Measurements from ENCODE around the gene TAF1B. TPM values are rescaled to one million over a fixed set of nuclear protein-coding genes. Genes with fewer than 3 reads are reported as not detected.
A peak's percentile ranks its signal among the peaks of the same experiment; 100 is the strongest.

The TAF1B gene
- total RNA-seq, 6 experiments from 2014 or later, result 4.8 to 8.1 (median 6.6) TPM

DNA sequence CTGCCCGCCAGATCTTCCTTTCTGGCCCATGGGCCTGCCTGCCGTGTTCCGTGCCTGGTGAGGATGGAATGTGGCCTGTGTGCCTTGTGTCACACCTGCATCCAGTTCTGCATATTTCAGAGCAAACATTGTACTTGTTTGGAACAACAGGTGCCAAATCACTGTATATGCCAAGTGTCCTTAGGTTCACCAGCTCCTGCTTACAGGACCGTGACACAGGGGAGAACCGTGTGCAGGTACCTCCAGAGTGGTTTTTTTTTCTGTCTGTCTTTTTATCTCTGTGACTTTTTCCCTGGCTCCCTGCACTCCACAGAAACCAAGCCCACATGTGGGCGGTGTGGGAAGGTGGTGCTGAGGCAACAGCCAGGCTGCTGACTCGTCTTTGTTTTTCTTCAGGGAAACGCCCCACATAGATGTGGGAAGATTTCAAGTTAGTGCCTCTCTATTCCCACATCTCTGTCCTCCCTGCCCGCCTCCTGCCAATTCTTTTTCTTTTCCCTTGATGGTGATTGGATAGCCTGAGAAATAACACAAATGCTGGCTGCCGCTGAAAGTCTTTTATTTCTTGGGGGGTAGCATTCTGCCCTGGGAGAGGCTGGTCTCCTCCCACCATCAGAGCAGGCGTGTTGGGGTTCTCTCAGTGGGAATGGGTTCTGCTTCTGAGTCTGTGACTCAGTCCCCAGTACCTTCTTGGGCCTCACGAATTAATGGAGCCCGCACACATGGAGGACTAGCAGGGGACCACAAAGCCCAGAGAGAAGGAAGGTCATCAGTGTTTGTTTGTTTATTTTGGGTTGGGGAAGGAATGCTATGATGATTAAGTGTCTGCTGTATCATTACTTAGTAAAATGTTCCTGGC lies 129.6 kb downstream of the TAF1B start:
- TF ChIP-seq, protein P1, sequence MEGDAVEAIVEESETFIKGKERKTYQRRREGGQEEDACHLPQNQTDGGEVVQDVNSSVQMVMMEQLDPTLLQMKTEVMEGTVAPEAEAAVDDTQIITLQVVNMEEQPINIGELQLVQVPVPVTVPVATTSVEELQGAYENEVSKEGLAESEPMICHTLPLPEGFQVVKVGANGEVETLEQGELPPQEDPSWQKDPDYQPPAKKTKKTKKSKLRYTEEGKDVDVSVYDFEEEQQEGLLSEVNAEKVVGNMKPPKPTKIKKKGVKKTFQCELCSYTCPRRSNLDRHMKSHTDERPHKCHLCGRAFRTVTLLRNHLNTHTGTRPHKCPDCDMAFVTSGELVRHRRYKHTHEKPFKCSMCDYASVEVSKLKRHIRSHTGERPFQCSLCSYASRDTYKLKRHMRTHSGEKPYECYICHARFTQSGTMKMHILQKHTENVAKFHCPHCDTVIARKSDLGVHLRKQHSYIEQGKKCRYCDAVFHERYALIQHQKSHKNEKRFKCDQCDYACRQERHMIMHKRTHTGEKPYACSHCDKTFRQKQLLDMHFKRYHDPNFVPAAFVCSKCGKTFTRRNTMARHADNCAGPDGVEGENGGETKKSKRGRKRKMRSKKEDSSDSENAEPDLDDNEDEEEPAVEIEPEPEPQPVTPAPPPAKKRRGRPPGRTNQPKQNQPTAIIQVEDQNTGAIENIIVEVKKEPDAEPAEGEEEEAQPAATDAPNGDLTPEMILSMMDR (IDR thresholded peaks at IDR 0.05), result no peak
- TF ChIP-seq POLR2A (IDR thresholded peaks at IDR 0.05), result no peak
- no peak for DNase-seq
- intact Hi-C loops (cut with DNase I), result no loop called here
- Histone ChIP-seq H3K27ac (no peak overlapping the region), H3K36me3 (peaks cover 0 to 6% (median 3%) of the 10 kb centered on the region in 4 donors), H3K4me1 (peaks cover 0 to 3% (median 0%) of the 10 kb centered on the region in 4 donors), H3K27me3 (no peaks in the 10 kb centered on the region), H3K9me3 (no peaks in the 10 kb centered on the region), H3K4me3 (no peak overlapping the region)
- WGBS (ENCODE audit: insufficient coverage, low coverage, low lambda C conversion rate, missing lambda C conversion rate), result 64% methylated on average over 9 of the region's 13 CpGs
- ATAC-seq, result peak in 2 of 4 donors; percentile 38 to 40

DNA sequence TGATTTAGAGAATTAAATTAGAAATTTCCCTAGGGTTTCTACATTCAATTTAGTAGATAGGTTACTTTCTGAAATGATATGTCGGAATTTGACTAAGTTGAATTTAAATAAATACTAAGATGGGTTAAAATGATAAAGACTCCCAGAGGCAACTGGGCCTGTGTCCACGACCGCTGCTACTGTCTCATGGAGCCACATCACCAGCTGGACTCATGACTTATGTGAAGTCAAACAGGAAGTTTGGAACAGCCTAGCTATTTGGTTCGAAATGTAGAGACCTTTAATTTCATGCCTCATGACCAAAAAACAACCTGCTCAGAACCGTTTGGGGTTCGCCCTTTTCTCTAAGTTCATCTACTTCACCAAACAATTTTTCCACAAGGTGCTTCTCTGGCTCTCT lies 130.4 kb downstream of the TAF1B start:
- Histone ChIP-seq H3K4me1 (peaks cover 0 to 3% (median 0%) of the 10 kb centered on the region in 4 donors), H3K27ac (no peak overlapping the region), H3K36me3 (peaks cover 0 to 6% (median 3%) of the 10 kb centered on the region in 4 donors), H3K4me3 (no peak overlapping the region), H3K9me3 (no peaks in the 10 kb centered on the region), H3K27me3 (no peaks in the 10 kb centered on the region)
- WGBS (ENCODE audit: insufficient coverage, low coverage, low lambda C conversion rate, missing lambda C conversion rate), result 79% methylated on average over 5 of the region's 6 CpGs
- TF ChIP-seq, protein P1 (IDR thresholded peaks at IDR 0.05), result no peak
- TF ChIP-seq POLR2A (IDR thresholded peaks at IDR 0.05), result no peak
- ATAC-seq, result no peak
- no peak for DNase-seq
- intact Hi-C loops (cut with DNase I), result no loop called here

DNA sequence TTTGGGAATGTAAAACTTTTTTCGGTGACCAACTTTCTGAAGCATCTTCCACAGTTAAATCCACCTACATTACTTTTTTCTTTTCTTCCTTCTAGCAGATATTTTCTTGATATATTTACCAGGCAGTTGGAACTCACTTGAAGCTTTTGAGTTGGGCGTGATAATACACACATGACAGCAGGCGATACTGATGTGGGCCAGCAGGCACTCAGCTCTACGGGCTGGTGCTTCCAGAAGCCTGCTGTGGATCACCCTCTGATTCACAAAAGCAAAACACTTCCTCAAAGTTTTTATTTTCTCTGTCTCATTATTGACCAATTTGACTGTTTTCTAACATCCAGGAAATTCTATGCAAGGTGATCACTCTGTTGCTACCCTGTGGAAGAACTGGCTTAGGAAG lies 131.1 kb downstream of the TAF1B start:
- ATAC-seq, result no peak

DNA sequence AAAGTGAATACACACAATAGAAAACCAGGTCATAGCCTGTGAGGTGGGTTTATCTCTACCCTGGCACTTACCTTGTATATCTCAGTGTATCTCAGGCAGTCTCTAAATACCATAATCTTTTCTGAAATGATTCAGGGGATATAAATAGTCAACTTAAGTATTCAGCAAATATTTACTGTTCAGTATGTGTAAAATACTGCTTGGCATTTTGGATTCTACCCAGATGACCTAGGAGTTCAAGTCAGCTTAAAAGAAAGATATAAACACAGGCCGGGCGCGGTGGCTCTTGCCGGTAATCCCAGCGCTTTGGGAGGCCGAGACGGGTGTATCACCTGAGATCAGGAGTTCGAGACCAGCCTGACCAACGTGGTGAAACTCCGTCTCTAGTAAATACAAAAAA lies 132.1 kb downstream of the TAF1B start:
- H3K36me3 ChIP-seq, result peaks cover 0 to 5% (median 2%) of the 10 kb centered on the region in 4 donors
- no peak overlapping the region for H3K4me3 ChIP-seq
- no peaks in the 10 kb centered on the region for H3K27me3 ChIP-seq
- ATAC-seq (peak in 1 of 4 donors; percentile 35), DNase-seq (no peak)
- peaks cover 0 to 3% (median 0%) of the 10 kb centered on the region in 4 donors for H3K4me1 ChIP-seq
- no peaks in the 10 kb centered on the region for H3K9me3 ChIP-seq
- TF ChIP-seq, protein P1 (IDR thresholded peaks at IDR 0.05), result no peak
- no peak for TF ChIP-seq POLR2A (IDR thresholded peaks at IDR 0.05)
- intact Hi-C loops (cut with DNase I), result no loop called here
- no peak overlapping the region for H3K27ac ChIP-seq
- WGBS (ENCODE audit: insufficient coverage, low coverage, low lambda C conversion rate, missing lambda C conversion rate), result 81% methylated on average over 6 of the region's 10 CpGs

More for the DNA sequence above, 131.1 kb downstream of the TAF1B start:
- TF ChIP-seq, protein P1 (IDR thresholded peaks at IDR 0.05), result no peak
- no peak for TF ChIP-seq POLR2A (IDR thresholded peaks at IDR 0.05)
- Histone ChIP-seq H3K27me3 (no peaks in the 10 kb centered on the region), H3K36me3 (peaks cover 0 to 6% (median 3%) of the 10 kb centered on the region in 4 donors), H3K27ac (no peak overlapping the region), H3K9me3 (no peaks in the 10 kb centered on the region), H3K4me3 (no peak overlapping the region), H3K4me1 (peaks cover 0 to 3% (median 0%) of the 10 kb centered on the region in 4 donors)
- DNase-seq, result no peak
- intact Hi-C loops (cut with DNase I), result no loop called here
- WGBS (ENCODE audit: insufficient coverage, low coverage, low lambda C conversion rate, missing lambda C conversion rate), result 98% methylated on average over 4 of the region's 4 CpGs
